ENCODE results near the gene RIGI.

Gene RIGI

GRCh38 chr9:32526041-32526706 lies at the start of gene RIGI:
Gene RIGI, minus strand, starts transcription at chr9:32526196. Its CDS starts 30 bp downstream, at chr9:32526166.
- Histone ChIP-seq H3K4me3 (ENCODE audit: low read depth, low read length) (peak within 1 kb of the TSS; percentile 62), H3K27me3 (ENCODE audit: insufficient read depth, low read depth, severe bottlenecking) (no peaks in the 10 kb centered on the region), H3K36me3 (no peaks in the 10 kb centered on the region), H3K27ac (no peak within 1 kb of the TSS), H3K9me3 (ENCODE audit: severe bottlenecking) (no peaks in the 10 kb centered on the region)
- peak; percentile 40; the same call in 1 of the 2 replicates for TF ChIP-seq CTCF (IDR thresholded peaks at IDR 0.05; ENCODE audit: low read depth, low read length)
- peak; percentile 80 for DNase-seq

GRCh38 chr9:32574858-32575257 lies 48.9 kb upstream of the RIGI start:
- no peak for DNase-seq
- Histone ChIP-seq H3K9me3 (ENCODE audit: severe bottlenecking) (no peaks in the 10 kb centered on the region), H3K27me3 (ENCODE audit: insufficient read depth, low read depth, severe bottlenecking) (peaks cover 25% of the 10 kb centered on the region), H3K4me3 (ENCODE audit: low read depth, low read length) (no peak overlapping the region), H3K27ac (no peak overlapping the region), H3K36me3 (no peaks in the 10 kb centered on the region; the same call in 1 of the 2 replicates)
- TF ChIP-seq CTCF (IDR thresholded peaks at IDR 0.05; ENCODE audit: low read depth, low read length): no peak

GRCh38 chr9:32573821-32574220 lies 47.8 kb upstream of the RIGI start:
- no peak for TF ChIP-seq CTCF (IDR thresholded peaks at IDR 0.05; ENCODE audit: low read depth, low read length)
- H3K4me3 ChIP-seq (ENCODE audit: low read depth, low read length): no peak overlapping the region
- peaks cover 17% of the 10 kb centered on the region for H3K27me3 ChIP-seq (ENCODE audit: insufficient read depth, low read depth, severe bottlenecking)
- no peaks in the 10 kb centered on the region; the same call in 1 of the 2 replicates for H3K36me3 ChIP-seq
- no peaks in the 10 kb centered on the region for H3K9me3 ChIP-seq (ENCODE audit: severe bottlenecking)
- H3K27ac ChIP-seq: no peak overlapping the region
- DNase-seq: no peak

GRCh38 chr9:32572900-32573523 lies 47.0 kb upstream of the RIGI start, which contains the start of gene NDUFB6:
Gene NDUFB6, minus strand, starts transcription at chr9:32573159. Its CDS starts 99 bp downstream, at chr9:32573060.
- Histone ChIP-seq H3K36me3 (peaks cover 2% of the 10 kb centered on the region), H3K27ac (peak within 1 kb of the TSS; percentile 69), H3K9me3 (ENCODE audit: severe bottlenecking) (no peaks in the 10 kb centered on the region), H3K27me3 (ENCODE audit: insufficient read depth, low read depth, severe bottlenecking) (peaks cover 11% of the 10 kb centered on the region), H3K4me3 (ENCODE audit: low read depth, low read length) (peak within 1 kb of the TSS; percentile 93)
- no peak for TF ChIP-seq CTCF (IDR thresholded peaks at IDR 0.05; ENCODE audit: low read depth, low read length)
- DNase-seq: peak; percentile 91

GRCh38 chr9:32571969-32572899 lies 46.2 kb upstream of the RIGI start:
- Histone ChIP-seq H3K27me3 (ENCODE audit: insufficient read depth, low read depth, severe bottlenecking) (peaks cover 4% of the 10 kb centered on the region), H3K9me3 (ENCODE audit: severe bottlenecking) (no peaks in the 10 kb centered on the region), H3K4me3 (ENCODE audit: low read depth, low read length) (peak overlapping the region; percentile 93), H3K36me3 (peaks cover 3% of the 10 kb centered on the region), H3K27ac (peak overlapping the region; percentile 69)
- peak; percentile 69 for DNase-seq
- TF ChIP-seq CTCF (IDR thresholded peaks at IDR 0.05; ENCODE audit: low read depth, low read length): peak; percentile 72
